SK-N-SH (cell line): ENCODE measurements around the gene ZNF780A. TPM values are rescaled to one million over a fixed set of nuclear protein-coding genes. Genes with fewer than 3 reads are reported as not detected.

Experiments used
- CTCF ChIA-PET: fragments of 300-600, 350-600 bp; formaldehyde crosslinking; extraction: SDS; loops from one replicate; lab custom pipeline; 2021; lab: Yijun Ruan, JAX
- POLR2A ChIA-PET: fragments of 350-600 bp; sonication (Branson Sonifier 250); formaldehyde crosslinking; extraction: SDS; loops from one replicate; lab custom pipeline; 2020; ENCODE audit warnings: antibody characterized with exemption, inconsistent platforms; lab: Yijun Ruan, JAX
- DNase-seq: peaks from one replicate; pipeline ENCODE4 v3.0.0; 2012
- H2AFZ ChIP-seq: fragments of 200-600 bp; sonication (generic); 2 replicates; pipeline ENCODE4 v1.8.1; 2016; ENCODE audit warnings: antibody characterized with exemption, mild to moderate bottlenecking, low read depth
- H3F3A ChIP-seq: fragments of 200-600 bp; sonication (generic); replicated peaks from 2 replicates; pipeline ENCODE3; 2016; ENCODE audit warnings: antibody characterized with exemption, mild to moderate bottlenecking; ENCODE audit not compliant: insufficient read depth
- H3K27ac ChIP-seq, 2 experiments: fragments of 200-500 bp in 1 of 2; fragments of 200-600 bp in 1 of 2; sonication (Bioruptor generic) in 1 of 2; sonication (generic), shearing (Covaris generic) in 1 of 2; 2 replicates each; pipeline versions ENCODE4 v1.5.1 to v1.6.1; 2014 to 2016; ENCODE audit warnings: low read depth in 2 of 2, inconsistent platforms in 1 of 2, low read length in 1 of 2, mild to moderate bottlenecking in 1 of 2, mixed read lengths in 1 of 2
- H3K27me3 ChIP-seq: fragments of 200-600 bp; sonication (generic), shearing (Covaris generic); 2 replicates; pipeline ENCODE4 v1.6.1; 2016; ENCODE audit warnings: mixed run types; ENCODE audit not compliant: insufficient read depth
- H3K36me3 ChIP-seq, 2 experiments: fragments of 200-500 bp in 1 of 2; fragments of 200-600 bp in 1 of 2; sonication (Bioruptor generic) in 1 of 2; sonication (generic) in 1 of 2; replicated peaks in 1 of 2; 2 replicates each; pipeline versions ENCODE3 to v1.5.1; 2014 to 2016; ENCODE audit warnings: low read length in 1 of 2, mild to moderate bottlenecking in 1 of 2; ENCODE audit not compliant: insufficient read depth in 2 of 2, control insufficient read depth in 1 of 2
- H3K4me1 ChIP-seq, 2 experiments: fragments of 200-500 bp in 1 of 2; fragments of 200-600 bp in 1 of 2; sonication (Bioruptor generic) in 1 of 2; sonication (generic), shearing (Covaris generic) in 1 of 2; 2 replicates each; pipeline versions ENCODE4 v1.5.1 to v1.6.1; 2014 to 2016; ENCODE audit warnings: low read depth in 1 of 2, low read length in 1 of 2, mixed run types in 1 of 2; ENCODE audit not compliant: insufficient read depth in 2 of 2, control insufficient read depth in 1 of 2
- H3K4me2 ChIP-seq: fragments of 200-600 bp; sonication (generic), shearing (Covaris generic); 2 replicates; pipeline ENCODE4 v1.6.1; 2017; ENCODE audit warnings: mixed run types
- H3K4me3 ChIP-seq, 2 experiments: fragments of 200-500 bp in 1 of 2; fragments of 200-600 bp in 1 of 2; sonication (Bioruptor generic) in 1 of 2; sonication (generic), shearing (Covaris generic) in 1 of 2; 2 replicates each; pipeline versions ENCODE4 v1.5.1 to v1.8.1; 2014 to 2016; ENCODE audit warnings: low read depth in 2 of 2, inconsistent platforms in 1 of 2, low read length in 1 of 2, mild to moderate bottlenecking in 1 of 2, mixed read lengths in 1 of 2, moderate library complexity in 1 of 2
- H3K79me2 ChIP-seq: fragments of 200-600 bp; sonication (generic); 2 replicates; pipeline ENCODE4 v1.8.1; 2017; ENCODE audit warnings: mild to moderate bottlenecking; ENCODE audit not compliant: insufficient read depth
- H3K9ac ChIP-seq: fragments of 200-600 bp; sonication (generic); 2 replicates; pipeline ENCODE4 v1.6.1; 2017; ENCODE audit warnings: mixed run types
- H3K9me2 ChIP-seq: fragments of 200-600 bp; sonication (generic); 2 replicates; pipeline ENCODE4 v1.6.1; 2017; ENCODE audit warnings: mixed run types
- H3K9me3 ChIP-seq: fragments of 200-600 bp; sonication (generic); 2 replicates; pipeline ENCODE4 v1.6.1; 2017; ENCODE audit warnings: mixed run types, mild to moderate bottlenecking, moderate library complexity
- H4K20me1 ChIP-seq: fragments of 200-600 bp; sonication (generic); 2 replicates; pipeline ENCODE4 v1.6.1; 2017; ENCODE audit warnings: mild to moderate bottlenecking, mixed run types; ENCODE audit not compliant: insufficient read depth
- CHD2 ChIP-seq: fragments of 150-350 bp; IDR thresholded peaks from 2 replicates; pipeline ENCODE4 v1.6.1; 2018; ENCODE audit warnings: low read length; ENCODE audit not compliant: partially characterized antibody
- EP300 ChIP-seq, 2 experiments: IDR thresholded peaks; 2 replicates each; pipeline versions ENCODE4 v1.4.0 to v1.6.1; 2012; ENCODE audit warnings: borderline replicate concordance in 1 of 2, low read depth in 1 of 2, low read length in 1 of 2
- FOXJ3 ChIP-seq: sonication (generic); formaldehyde crosslinking; IDR thresholded peaks from 2 replicates; pipeline ENCODE4 v1.5.1; 2020; ENCODE audit warnings: mild to moderate bottlenecking, missing genetic modification reagents
- FOXM1 ChIP-seq: IDR thresholded peaks from 2 replicates; pipeline ENCODE4 v1.4.0; 2012; ENCODE audit warnings: low read depth, mild to moderate bottlenecking
- GABPA ChIP-seq: IDR thresholded peaks from 2 replicates; pipeline ENCODE4 v1.4.0; 2012; ENCODE audit warnings: low read depth, mild to moderate bottlenecking
- GATA2 ChIP-seq: sonication (generic); formaldehyde crosslinking; IDR thresholded peaks from 2 replicates; pipeline ENCODE4 v1.5.0; 2020; ENCODE audit warnings: mild to moderate bottlenecking, missing genetic modification reagents
- JUND ChIP-seq: IDR thresholded peaks from 2 replicates; pipeline ENCODE4 v1.4.0; 2012
- MEF2A ChIP-seq: IDR thresholded peaks from 2 replicates; pipeline ENCODE4 v1.4.0; 2012; ENCODE audit warnings: low read depth, borderline replicate concordance
- NFIC ChIP-seq: IDR thresholded peaks from 2 replicates; pipeline ENCODE4 v1.4.0; 2012; ENCODE audit warnings: borderline replicate concordance
- NRF1 ChIP-seq: IDR thresholded peaks from 2 replicates; pipeline ENCODE4 v1.6.1; 2012; ENCODE audit warnings: low read depth, mild to moderate bottlenecking, low read length
- RAD21 ChIP-seq: IDR thresholded peaks from 2 replicates; pipeline ENCODE4 v1.6.1; 2012; ENCODE audit warnings: mild to moderate bottlenecking, low read length
- RFX5 ChIP-seq: IDR thresholded peaks from 2 replicates; pipeline ENCODE4 v1.6.1; 2012; ENCODE audit warnings: mild to moderate bottlenecking, improper control_type of control experiment, low read length
- RXRA ChIP-seq: IDR thresholded peaks from 2 replicates; pipeline ENCODE4 v1.4.0; 2012; ENCODE audit warnings: low read depth, mild to moderate bottlenecking, borderline replicate concordance
- SIN3A ChIP-seq: IDR thresholded peaks from 2 replicates; pipeline ENCODE4 v1.6.1; 2012; ENCODE audit warnings: low read depth, mild to moderate bottlenecking, low read length, moderate library complexity, borderline replicate concordance
- SMC3 ChIP-seq: IDR thresholded peaks from 2 replicates; pipeline ENCODE4 v1.6.1; 2012; ENCODE audit warnings: low read depth, low read length, improper control_type of control experiment
- WGBS: methylation state at CpG from one replicate; pipeline ENCODE4 v1.1.6; 2017; ENCODE audit warnings: low lambda C conversion rate; 5-methylcytosine and 5-hydroxymethylcytosine counted together
- polyA plus RNA-seq, 3 experiments: library from polyadenylated mRNA; depleted of rRNA; stranded (reverse); fragments of >200 nt; gene quantifications; 2 replicates each; pipeline ENCODE4 v1.2.3, GENCODE V29; 2012
- TF ChIP-seq, protein P1 (sequence below): IDR thresholded peaks from 2 replicates; pipeline ENCODE4 v1.4.0; 2012; ENCODE audit warnings: low read depth, borderline replicate concordance
- TF ChIP-seq, protein P2 (sequence below): IDR thresholded peaks from 2 replicates; pipeline ENCODE4; 2012
- TF ChIP-seq, protein P3 (sequence below): fragments of 150-350 bp; IDR thresholded peaks from 2 replicates; pipeline ENCODE4 v1.6.1; 2016; ENCODE audit warnings: mild to moderate bottlenecking, low read depth, low read length
- TF ChIP-seq, protein P4 (sequence below): fragments of 150-350 bp; IDR thresholded peaks from 2 replicates; pipeline ENCODE4 v1.6.1; 2017; ENCODE audit warnings: antibody characterized with exemption, low read length, low read depth, borderline replicate concordance
- TF ChIP-seq, protein P5 (sequence below): IDR thresholded peaks from 2 replicates; pipeline ENCODE4 v1.4.0; 2012; ENCODE audit warnings: low read depth

The ZNF780A gene
- polyA plus RNA-seq, 1 of the 3 experiments (the other 2 are of a cell fraction), result 7.1 TPM

DNA sequence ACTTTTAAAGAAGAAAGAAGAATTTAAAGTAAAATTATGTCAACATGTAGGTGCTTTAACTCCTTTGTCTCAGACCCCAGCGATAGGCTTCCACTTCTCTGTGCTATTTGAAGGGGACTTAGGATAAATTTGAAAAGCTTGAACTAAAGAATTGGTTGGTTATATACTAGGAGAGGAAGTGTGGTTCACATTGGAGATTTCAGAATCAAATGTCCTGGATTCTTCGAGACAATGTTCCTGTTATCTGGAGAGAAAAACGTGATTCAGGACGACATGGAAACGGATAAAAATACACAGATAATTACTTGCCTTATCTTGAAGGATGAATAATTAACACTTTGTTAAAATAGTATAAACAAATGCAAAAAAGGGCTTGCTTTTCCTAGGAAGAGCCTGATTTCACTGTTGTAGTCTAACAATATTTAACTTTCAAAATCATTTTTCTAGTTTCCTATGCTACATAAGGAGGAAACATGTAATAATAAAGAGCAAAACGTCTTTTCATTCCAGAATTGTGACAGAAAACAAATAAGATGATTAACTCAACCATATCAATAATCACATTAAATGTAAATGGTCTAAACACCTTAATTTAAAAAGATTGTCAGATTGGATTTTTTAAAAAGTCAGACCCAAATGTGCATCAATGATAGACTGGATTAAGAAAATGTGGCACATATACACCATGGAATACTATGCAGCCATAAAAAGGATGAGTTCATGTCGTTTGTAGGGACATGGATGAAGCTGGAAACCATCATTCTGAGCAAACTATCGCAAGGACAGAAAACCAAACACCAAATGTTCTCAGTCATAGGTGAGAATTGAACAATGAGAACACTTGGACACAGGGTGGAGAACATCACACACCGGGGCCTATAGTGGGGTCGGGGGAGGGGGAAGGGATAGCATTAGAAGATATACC, 724 bp upstream of the ZNF780A start (continued):
- TF ChIP-seq CHD2 (no peak), GABPA (no peak), FOXJ3 (CRISPR knock-in tag) (no peak), FOXM1 (no peak), NFIC (no peak), GATA2 (no peak), RAD21 (no peak), SIN3A (no peak), NRF1 (no peak)
- TF ChIP-seq, protein P1, sequence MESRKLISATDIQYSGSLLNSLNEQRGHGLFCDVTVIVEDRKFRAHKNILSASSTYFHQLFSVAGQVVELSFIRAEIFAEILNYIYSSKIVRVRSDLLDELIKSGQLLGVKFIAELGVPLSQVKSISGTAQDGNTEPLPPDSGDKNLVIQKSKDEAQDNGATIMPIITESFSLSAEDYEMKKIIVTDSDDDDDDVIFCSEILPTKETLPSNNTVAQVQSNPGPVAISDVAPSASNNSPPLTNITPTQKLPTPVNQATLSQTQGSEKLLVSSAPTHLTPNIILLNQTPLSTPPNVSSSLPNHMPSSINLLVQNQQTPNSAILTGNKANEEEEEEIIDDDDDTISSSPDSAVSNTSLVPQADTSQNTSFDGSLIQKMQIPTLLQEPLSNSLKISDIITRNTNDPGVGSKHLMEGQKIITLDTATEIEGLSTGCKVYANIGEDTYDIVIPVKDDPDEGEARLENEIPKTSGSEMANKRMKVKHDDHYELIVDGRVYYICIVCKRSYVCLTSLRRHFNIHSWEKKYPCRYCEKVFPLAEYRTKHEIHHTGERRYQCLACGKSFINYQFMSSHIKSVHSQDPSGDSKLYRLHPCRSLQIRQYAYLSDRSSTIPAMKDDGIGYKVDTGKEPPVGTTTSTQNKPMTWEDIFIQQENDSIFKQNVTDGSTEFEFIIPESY, result no peak

DNA sequence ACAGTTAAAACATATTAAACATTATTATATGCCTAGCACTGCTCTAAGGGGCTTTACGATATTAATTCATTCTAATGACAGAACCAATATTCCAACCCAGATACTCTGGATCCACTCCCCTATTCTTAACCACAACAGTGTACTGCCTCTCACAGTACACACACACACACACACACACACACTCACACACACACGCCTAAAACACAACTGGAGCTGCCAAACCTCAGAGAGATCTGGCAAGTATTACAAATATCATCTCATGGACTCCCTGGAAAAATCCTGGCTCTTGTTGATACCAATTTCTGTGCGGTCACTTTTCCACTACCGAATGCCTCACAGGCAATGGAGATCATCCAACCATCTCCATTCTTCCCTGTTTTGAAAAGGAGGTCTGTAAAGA, 1.3 kb downstream of the ZNF780A start:
- H3K27ac ChIP-seq, result no peak overlapping the region; a peak in 1 of 4 replicates
- H3K4me2 ChIP-seq, result peak overlapping the region; percentile 91
- peak overlapping the region; percentile 85; the same call in 1 of the 2 replicates for H3K9ac ChIP-seq
- H3K4me1 ChIP-seq, result peaks cover 0 to 4% of the 10 kb centered on the region in 2 experiments; a peak in 2 of 4 replicates
- no peaks in the 10 kb centered on the region for H3K27me3 ChIP-seq
- H3F3A ChIP-seq, result no peaks in the 10 kb centered on the region
- H4K20me1 ChIP-seq, result no peaks in the 10 kb centered on the region
- WGBS, result 73% methylated on average over 4 of the region's 4 CpGs
- POLR2A ChIA-PET, result interaction anchor here (1.2 kb wide), 1 partner anchor 34 kb away, joined by 6 read pairs; the partner anchor contains the start of gene ZNF780B
- H3K79me2 ChIP-seq, result peaks cover 37% of the 10 kb centered on the region
- DNase-seq, result no peak
- no peaks in the 10 kb centered on the region for H3K9me3 ChIP-seq
- H3K4me3 ChIP-seq, result peak overlapping the region; percentile 83 to 94
- no peak overlapping the region for H2AFZ ChIP-seq
- CTCF ChIA-PET, result interaction anchor here (2.1 kb wide), 1 partner anchor 51 kb away, joined by 6 read pairs; no protein-coding TSS in a partner anchor
- no peaks in the 10 kb centered on the region for H3K9me2 ChIP-seq
- peaks cover 4 to 5% of the 10 kb centered on the region in 2 experiments for H3K36me3 ChIP-seq
- TF ChIP-seq SIN3A, result no peak
- no peak for TF ChIP-seq RFX5
- no peak for TF ChIP-seq SMC3
- TF ChIP-seq, protein P2, sequence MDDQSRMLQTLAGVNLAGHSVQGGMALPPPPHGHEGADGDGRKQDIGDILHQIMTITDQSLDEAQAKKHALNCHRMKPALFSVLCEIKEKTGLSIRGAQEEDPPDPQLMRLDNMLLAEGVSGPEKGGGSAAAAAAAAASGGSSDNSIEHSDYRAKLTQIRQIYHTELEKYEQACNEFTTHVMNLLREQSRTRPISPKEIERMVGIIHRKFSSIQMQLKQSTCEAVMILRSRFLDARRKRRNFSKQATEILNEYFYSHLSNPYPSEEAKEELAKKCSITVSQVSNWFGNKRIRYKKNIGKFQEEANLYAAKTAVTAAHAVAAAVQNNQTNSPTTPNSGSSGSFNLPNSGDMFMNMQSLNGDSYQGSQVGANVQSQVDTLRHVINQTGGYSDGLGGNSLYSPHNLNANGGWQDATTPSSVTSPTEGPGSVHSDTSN, result no peak
- TF ChIP-seq, protein P3, sequence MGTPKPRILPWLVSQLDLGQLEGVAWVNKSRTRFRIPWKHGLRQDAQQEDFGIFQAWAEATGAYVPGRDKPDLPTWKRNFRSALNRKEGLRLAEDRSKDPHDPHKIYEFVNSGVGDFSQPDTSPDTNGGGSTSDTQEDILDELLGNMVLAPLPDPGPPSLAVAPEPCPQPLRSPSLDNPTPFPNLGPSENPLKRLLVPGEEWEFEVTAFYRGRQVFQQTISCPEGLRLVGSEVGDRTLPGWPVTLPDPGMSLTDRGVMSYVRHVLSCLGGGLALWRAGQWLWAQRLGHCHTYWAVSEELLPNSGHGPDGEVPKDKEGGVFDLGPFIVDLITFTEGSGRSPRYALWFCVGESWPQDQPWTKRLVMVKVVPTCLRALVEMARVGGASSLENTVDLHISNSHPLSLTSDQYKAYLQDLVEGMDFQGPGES, result no peak
- no peak for TF ChIP-seq GATA2
- TF ChIP-seq EP300 (IDR thresholded peaks at IDR 0.05; ENCODE audit: borderline replicate concordance in 1 of 2, low read depth in 1 of 2, low read length in 1 of 2), result no peak
- TF ChIP-seq, protein P4, sequence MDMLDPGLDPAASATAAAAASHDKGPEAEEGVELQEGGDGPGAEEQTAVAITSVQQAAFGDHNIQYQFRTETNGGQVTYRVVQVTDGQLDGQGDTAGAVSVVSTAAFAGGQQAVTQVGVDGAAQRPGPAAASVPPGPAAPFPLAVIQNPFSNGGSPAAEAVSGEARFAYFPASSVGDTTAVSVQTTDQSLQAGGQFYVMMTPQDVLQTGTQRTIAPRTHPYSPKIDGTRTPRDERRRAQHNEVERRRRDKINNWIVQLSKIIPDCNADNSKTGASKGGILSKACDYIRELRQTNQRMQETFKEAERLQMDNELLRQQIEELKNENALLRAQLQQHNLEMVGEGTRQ, result no peak
- TF ChIP-seq JUND, result no peak
- no peak for TF ChIP-seq CHD2
- TF ChIP-seq, protein P1, result no peak
- TF ChIP-seq, protein P5, sequence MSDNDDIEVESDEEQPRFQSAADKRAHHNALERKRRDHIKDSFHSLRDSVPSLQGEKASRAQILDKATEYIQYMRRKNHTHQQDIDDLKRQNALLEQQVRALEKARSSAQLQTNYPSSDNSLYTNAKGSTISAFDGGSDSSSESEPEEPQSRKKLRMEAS, result no peak
- TF ChIP-seq MEF2A, result no peak
- no peak for TF ChIP-seq NFIC
- no peak for TF ChIP-seq RXRA
